Stimulated activated naive CD8-positive, alpha-beta T cell treated with anti-CD3 and anti-CD28 coated beads, Interleukin-15, Interleukin-2, amounts not matched to agents 100 ng/mL and 50 ng/mL, for 24 hours (primary cell): ENCODE results near the gene ELAVL3.

ENCODE experiments used
- H3K27ac Mint-ChIP-seq: one replicate; pipeline ENCODE4 v1.8.0; 2021; ENCODE audit warnings: mild to moderate bottlenecking, mixed read lengths
- H3K27me3 Mint-ChIP-seq: one replicate; pipeline ENCODE4 v1.8.0; 2021; ENCODE audit warnings: mixed read lengths
- H3K36me3 Mint-ChIP-seq: one replicate; pipeline ENCODE4 v1.8.0; 2021; ENCODE audit warnings: low read depth, mixed read lengths
- H3K4me1 Mint-ChIP-seq: one replicate; pipeline ENCODE4 v1.8.0; 2021; ENCODE audit warnings: low read depth, mixed read lengths
- H3K4me3 Mint-ChIP-seq: one replicate; pipeline ENCODE4 v1.8.0; 2021; ENCODE audit warnings: mild to moderate bottlenecking, mixed read lengths
- H3K9me3 Mint-ChIP-seq: one replicate; pipeline ENCODE4 v1.8.0; 2021; ENCODE audit warnings: mixed read lengths

Gene ELAVL3

DNA sequence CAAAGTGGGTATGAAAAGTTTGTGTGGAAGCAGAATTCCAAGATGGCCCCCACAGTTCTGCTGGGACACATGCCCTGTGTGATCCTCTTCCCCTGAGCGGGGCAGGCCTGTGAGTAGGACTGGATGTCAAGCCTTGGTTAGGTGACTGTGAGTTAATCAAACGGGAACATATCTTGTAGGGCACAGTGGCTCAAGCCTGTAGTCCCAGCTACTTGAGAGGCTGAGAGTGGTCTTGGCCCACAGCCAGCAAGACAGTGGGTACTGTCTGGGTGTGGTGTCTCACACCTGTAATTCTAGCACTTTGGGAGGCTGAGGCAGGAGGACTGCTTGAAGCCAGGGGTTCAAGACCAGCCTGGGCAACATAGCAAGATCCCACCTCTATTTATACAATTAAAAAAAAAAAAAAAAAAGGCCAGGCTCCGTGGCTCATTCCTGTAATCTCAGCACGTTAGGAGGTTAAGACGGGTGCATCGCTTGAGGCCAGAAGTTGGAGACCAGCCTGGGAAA is 18.4 kb upstream of the ELAVL3 start:
- H3K27me3 Mint-ChIP-seq, result no peaks in the 10 kb centered on the region
- H3K4me1 Mint-ChIP-seq, result peaks cover under 1% of the 10 kb centered on the region

DNA sequence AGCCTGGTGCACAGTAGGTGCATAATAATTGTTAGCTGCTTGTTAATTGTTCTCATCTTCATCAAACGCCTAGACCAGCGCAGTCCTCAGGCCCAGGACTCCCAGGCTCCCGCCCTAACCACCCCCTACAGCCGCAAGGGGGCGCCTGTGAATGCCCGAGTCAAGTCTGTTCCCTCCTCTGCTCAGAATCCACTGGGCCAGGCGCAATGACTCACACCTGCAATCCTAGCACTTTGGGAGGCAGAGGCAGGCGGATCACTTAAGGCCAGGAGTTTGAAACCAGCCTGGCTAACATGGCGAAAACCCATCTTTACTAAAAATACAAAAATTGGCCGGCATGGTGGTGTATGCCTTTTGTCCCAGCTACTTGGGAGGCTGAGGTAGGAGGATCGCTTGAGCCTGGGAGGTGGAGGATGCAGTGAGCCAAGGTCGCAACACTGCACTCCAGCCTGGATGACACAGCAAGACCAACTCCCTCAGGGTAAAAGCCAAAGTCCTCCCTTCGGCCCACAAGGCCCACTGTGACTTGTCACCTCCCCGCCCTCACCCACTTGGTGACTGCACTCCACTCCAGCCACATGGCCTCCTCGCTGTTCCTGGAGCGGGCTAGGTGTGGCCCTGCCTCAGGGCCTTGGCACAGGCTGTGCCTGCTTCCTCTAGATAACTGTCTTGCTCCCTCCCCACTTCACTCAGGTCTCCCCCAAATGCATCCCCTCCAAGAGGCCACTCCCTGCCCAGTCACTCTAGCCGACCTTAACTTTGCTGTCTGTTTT is 15.7 kb upstream of the ELAVL3 start:
- Mint-ChIP-seq H3K4me1 (no peaks in the 10 kb centered on the region), H3K9me3 (no peaks in the 10 kb centered on the region), H3K27ac (no peak overlapping the region), H3K4me3 (no peak overlapping the region), H3K27me3 (no peaks in the 10 kb centered on the region), H3K36me3 (peaks cover 16% of the 10 kb centered on the region)

More for the DNA sequence above, 18.4 kb upstream of the ELAVL3 start:
- no peaks in the 10 kb centered on the region for H3K9me3 Mint-ChIP-seq
- no peak overlapping the region for H3K4me3 Mint-ChIP-seq
- H3K27ac Mint-ChIP-seq, result no peak overlapping the region
- peaks cover 15% of the 10 kb centered on the region for H3K36me3 Mint-ChIP-seq

GRCh38 chr19:11495885-11496284 is 15.0 kb upstream of the ELAVL3 start:
- H3K36me3 Mint-ChIP-seq, result peaks cover 19% of the 10 kb centered on the region
- no peaks in the 10 kb centered on the region for H3K4me1 Mint-ChIP-seq
- no peaks in the 10 kb centered on the region for H3K9me3 Mint-ChIP-seq
- no peak overlapping the region for H3K27ac Mint-ChIP-seq
- H3K4me3 Mint-ChIP-seq, result no peak overlapping the region
- H3K27me3 Mint-ChIP-seq, result no peaks in the 10 kb centered on the region

DNA sequence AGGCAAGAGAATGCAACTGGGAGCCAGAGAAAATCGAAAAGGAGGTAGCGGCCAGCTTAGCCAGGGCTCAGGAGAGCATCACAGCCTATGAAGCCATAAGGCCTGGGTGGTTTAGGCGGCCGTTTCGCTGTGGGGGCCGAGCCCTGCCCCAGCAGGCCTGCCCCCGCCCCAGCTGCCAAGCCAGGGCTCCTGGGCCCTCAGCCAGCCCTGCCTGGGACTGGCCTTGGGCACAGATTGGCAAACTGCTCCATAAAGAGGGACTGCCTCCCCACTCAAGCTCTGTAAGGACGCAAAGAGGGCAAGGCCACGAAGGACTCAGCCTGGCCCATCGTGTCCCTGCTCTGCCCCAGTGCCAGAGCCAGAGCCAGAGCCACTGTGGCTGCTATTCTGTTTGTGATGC is 14.6 kb upstream of the ELAVL3 start:
- no peak overlapping the region for H3K4me3 Mint-ChIP-seq
- no peaks in the 10 kb centered on the region for H3K9me3 Mint-ChIP-seq
- no peaks in the 10 kb centered on the region for H3K4me1 Mint-ChIP-seq
- H3K36me3 Mint-ChIP-seq, result peaks cover 21% of the 10 kb centered on the region
- H3K27ac Mint-ChIP-seq, result no peak overlapping the region
- H3K27me3 Mint-ChIP-seq, result no peaks in the 10 kb centered on the region

DNA sequence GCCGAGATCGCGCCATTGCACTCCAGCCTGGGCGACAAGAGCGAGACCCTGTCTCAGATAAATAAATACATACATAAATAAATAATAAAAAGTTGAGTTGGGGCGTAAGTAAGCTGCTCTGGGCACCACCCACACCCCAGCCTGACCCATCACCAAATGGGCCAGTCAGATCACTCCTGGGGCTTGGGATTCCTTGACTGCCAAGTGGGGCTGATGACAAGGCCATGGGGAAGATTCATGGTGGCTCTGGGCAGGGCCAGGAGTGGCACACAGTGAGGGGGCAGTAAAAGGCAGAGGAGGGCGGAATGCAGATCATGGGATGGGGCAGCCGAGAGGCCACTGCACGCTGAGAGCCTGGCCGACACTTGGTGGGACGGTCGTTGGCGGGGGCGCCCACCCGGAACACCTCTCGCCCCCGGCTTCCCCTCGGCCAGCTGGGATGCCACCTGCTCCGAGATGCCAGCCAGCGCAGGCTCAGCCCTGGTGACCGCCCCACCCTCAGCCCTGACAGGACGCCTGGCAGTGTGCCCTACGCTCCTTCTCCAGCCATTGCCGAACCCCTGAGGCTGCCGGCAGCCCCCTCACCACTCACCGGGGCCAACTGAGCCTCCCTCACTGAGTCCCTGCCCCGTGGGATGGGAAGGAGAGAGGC is 13.9 kb upstream of the ELAVL3 start:
- H3K4me1 Mint-ChIP-seq, result no peaks in the 10 kb centered on the region
- no peak overlapping the region for H3K27ac Mint-ChIP-seq
- no peaks in the 10 kb centered on the region for H3K9me3 Mint-ChIP-seq
- no peak overlapping the region for H3K4me3 Mint-ChIP-seq
- H3K36me3 Mint-ChIP-seq, result peaks cover 20% of the 10 kb centered on the region
- no peaks in the 10 kb centered on the region for H3K27me3 Mint-ChIP-seq

GRCh38 chr19:11489378-11489777 is 8.5 kb upstream of the ELAVL3 start:
- Mint-ChIP-seq H3K9me3 (no peaks in the 10 kb centered on the region), H3K4me1 (no peaks in the 10 kb centered on the region), H3K36me3 (peaks cover 21% of the 10 kb centered on the region), H3K27me3 (no peaks in the 10 kb centered on the region), H3K27ac (no peak overlapping the region), H3K4me3 (no peak overlapping the region)

- no peak overlapping the region for H3K4me3 Mint-ChIP-seq
- no peaks in the 10 kb centered on the region for H3K9me3 Mint-ChIP-seq
- H3K4me1 Mint-ChIP-seq, result peaks cover 17% of the 10 kb centered on the region
- peaks cover 4% of the 10 kb centered on the region for H3K27me3 Mint-ChIP-seq
- H3K36me3 Mint-ChIP-seq, result peaks cover 16% of the 10 kb centered on the region
- no peak overlapping the region for H3K27ac Mint-ChIP-seq
Observed at GRCh38 chr19:11486661-11487503, 6.0 kb upstream of the ELAVL3 start.

- Mint-ChIP-seq H3K36me3 (peaks cover 12% of the 10 kb centered on the region), H3K9me3 (no peaks in the 10 kb centered on the region), H3K4me3 (no peak overlapping the region), H3K4me1 (peaks cover 25% of the 10 kb centered on the region), H3K27ac (no peak overlapping the region), H3K27me3 (peaks cover 12% of the 10 kb centered on the region)
Observed at GRCh38 chr19:11485245-11485837, 4.5 kb upstream of the ELAVL3 start.

- Mint-ChIP-seq H3K27me3 (peaks cover 20% of the 10 kb centered on the region), H3K27ac (no peak overlapping the region), H3K4me1 (peaks cover 29% of the 10 kb centered on the region), H3K36me3 (peaks cover 8% of the 10 kb centered on the region), H3K9me3 (no peaks in the 10 kb centered on the region), H3K4me3 (no peak overlapping the region)
Observed at GRCh38 chr19:11483366-11484111, 2.7 kb upstream of the ELAVL3 start.

DNA sequence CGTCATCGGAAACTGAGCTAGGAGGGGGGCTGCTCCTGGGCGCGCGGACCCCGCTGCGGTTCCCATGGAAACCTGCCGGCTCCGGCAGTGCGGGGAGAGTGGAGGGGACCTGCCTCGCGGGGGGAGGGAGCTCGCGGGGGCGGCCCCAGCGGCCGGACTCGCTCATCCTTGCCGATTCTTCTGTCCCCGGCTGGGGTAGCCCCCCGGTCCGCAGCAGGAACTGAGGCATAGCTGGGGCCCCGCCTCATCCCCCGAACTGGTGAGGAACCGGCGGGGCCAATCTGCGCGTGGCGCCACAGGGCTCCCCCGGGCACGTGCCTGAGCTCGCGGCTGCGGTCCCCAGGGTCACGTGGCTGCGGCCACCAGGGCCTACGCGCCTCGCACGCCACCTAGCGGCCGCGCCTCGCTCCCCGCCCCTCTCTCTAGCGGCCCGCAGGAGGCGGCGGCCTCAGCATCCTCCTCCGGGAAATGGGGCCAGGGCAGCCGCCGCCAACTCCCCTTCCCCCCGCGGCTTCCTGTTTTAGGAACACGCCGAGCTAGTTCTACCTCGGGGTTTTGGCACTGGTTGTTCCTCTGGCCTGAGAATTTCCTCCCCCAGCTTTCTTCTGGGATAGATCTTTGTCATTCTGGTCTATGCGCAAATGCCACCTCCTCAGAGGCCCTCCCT is 1.7 kb upstream of the ELAVL3 start:
- H3K9me3 Mint-ChIP-seq, result no peaks in the 10 kb centered on the region
- H3K27me3 Mint-ChIP-seq, result peaks cover 28% of the 10 kb centered on the region
- H3K27ac Mint-ChIP-seq, result peak overlapping the region; percentile 83

GRCh38 chr19:11481534-11482383 is 913 bp upstream of the ELAVL3 start:
- peaks cover 29% of the 10 kb centered on the region for H3K4me1 Mint-ChIP-seq
- peaks cover 35% of the 10 kb centered on the region for H3K27me3 Mint-ChIP-seq
- peaks cover 8% of the 10 kb centered on the region for H3K36me3 Mint-ChIP-seq
- peak overlapping the region; percentile 70 for H3K4me3 Mint-ChIP-seq
- H3K27ac Mint-ChIP-seq, result peak overlapping the region; percentile 83
- no peaks in the 10 kb centered on the region for H3K9me3 Mint-ChIP-seq

More for the DNA sequence above, 1.7 kb upstream of the ELAVL3 start:
- Mint-ChIP-seq H3K4me1 (peaks cover 29% of the 10 kb centered on the region), H3K36me3 (peaks cover 8% of the 10 kb centered on the region), H3K4me3 (peak overlapping the region; percentile 71)

DNA sequence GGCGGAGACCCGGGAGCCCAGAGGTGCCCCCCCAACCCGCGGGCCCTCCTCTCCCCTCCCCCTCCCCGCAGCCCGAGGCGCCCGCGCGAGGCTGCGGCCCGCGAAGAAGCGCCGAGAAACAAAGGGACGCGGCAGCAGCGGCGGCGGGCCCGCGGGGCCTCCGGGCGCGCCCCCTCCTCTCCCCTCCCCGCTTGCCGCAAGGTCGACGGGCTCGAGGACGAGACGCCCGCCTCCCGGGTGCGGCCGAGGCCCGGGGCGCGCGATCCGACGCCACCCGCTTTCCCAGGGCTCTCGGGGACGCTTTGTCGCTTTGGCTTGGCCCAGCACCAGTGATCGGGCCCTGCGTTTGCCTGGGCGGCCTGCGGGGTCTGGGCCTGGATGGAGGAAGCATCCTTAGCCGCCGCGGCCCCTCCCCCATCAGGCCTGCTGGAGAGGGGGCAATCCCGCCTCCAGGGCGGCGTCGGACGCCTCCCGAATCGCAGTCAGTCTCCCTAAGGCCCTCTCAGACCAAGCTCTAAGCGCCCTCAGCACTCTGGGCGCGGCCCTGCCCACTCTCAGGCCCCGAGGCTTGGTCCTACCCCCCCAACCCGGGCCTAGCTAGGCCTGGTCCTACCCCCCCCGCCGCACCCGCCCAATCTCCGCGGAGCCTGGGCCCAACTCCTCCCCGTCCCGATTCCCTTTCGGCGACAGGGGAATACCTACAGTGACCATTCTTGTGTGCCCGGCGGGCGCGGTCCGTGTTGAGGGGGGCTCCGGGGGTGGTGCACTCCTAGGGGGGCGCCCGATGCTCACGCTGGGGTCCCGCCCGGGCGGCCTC is 740 bp downstream of the ELAVL3 start:
- Mint-ChIP-seq H3K27me3 (peaks cover 40% of the 10 kb centered on the region), H3K4me1 (peaks cover 29% of the 10 kb centered on the region), H3K9me3 (no peaks in the 10 kb centered on the region), H3K36me3 (peaks cover 2% of the 10 kb centered on the region), H3K4me3 (no peak overlapping the region), H3K27ac (no peak overlapping the region)
